Measurements from ENCODE around the gene HCST.

DNA sequence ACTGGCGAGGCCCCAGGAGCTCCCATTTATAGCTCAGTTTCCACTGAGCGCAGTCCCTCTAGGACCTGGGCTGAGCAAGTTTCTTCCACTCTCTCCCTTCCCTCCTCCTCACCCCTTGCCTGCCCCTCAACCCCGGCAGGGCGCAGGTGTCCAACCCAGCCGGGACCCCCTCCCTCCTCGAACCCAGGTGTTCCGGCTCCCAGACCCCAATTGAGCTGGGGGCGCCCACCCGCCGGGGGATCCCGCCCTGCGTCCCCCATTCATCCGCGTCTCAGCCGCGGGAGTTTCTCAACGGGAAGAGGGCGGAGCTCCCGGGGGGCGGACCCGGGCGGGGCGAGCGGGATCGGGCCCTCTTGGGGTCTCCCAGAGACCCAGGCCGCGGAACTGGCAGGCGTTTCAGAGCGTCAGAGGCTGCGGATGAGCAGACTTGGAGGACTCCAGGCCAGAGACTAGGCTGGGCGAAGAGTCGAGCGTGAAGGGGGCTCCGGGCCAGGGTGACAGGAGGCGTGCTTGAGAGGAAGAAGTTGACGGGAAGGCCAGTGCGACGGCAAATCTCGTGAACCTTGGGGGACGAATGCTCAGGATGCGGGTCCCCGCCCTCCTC, 45.7 kb upstream of the HCST start, which contains the start of gene KIRREL2:
- TF ChIP-seq POLR2AphosphoS5 (IDR thresholded peaks at IDR 0.05; ENCODE audit: insufficient read depth in 1 of 2, low read depth in 1 of 2) = no peak
- TF ChIP-seq, protein P1, sequence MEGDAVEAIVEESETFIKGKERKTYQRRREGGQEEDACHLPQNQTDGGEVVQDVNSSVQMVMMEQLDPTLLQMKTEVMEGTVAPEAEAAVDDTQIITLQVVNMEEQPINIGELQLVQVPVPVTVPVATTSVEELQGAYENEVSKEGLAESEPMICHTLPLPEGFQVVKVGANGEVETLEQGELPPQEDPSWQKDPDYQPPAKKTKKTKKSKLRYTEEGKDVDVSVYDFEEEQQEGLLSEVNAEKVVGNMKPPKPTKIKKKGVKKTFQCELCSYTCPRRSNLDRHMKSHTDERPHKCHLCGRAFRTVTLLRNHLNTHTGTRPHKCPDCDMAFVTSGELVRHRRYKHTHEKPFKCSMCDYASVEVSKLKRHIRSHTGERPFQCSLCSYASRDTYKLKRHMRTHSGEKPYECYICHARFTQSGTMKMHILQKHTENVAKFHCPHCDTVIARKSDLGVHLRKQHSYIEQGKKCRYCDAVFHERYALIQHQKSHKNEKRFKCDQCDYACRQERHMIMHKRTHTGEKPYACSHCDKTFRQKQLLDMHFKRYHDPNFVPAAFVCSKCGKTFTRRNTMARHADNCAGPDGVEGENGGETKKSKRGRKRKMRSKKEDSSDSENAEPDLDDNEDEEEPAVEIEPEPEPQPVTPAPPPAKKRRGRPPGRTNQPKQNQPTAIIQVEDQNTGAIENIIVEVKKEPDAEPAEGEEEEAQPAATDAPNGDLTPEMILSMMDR (IDR thresholded peaks at IDR 0.05) = no peak
- TF ChIP-seq POLR2A (IDR thresholded peaks at IDR 0.05) = no peak
